HL-60/S4 (cell line): ENCODE measurements around the gene SPATA9.

Experiments
- in situ Hi-C: fragments of 300-500 bp; cut with MboI; formaldehyde crosslinking; loops from 2 replicates; pipeline ENCODE4 v1.14.3; 2022; ENCODE audit warnings: low sequenced_read_pairs

The SPATA9 gene

GRCh38 chr5:95623706-95624105 is 59.1 kb downstream of the SPATA9 start:
- in situ Hi-C loops = no loop called here

- in situ Hi-C loops = no loop called here
Measured at GRCh38 chr5:95621839-95622629, 60.8 kb downstream of the SPATA9 start.

GRCh38 chr5:95620870-95621838 is 61.6 kb downstream of the SPATA9 start:
- in situ Hi-C loops = no loop called here

GRCh38 chr5:95620030-95620869 is 62.5 kb downstream of the SPATA9 start, which contains the start of gene GPR150:
TSS of gene GPR150 (plus strand) at chr5:95620087. CDS start at chr5:95620276, 189 bp downstream.
- in situ Hi-C loops = no loop called here

- in situ Hi-C loops = no loop called here
Measured at GRCh38 chr5:95619514-95620029, 63.2 kb downstream of the SPATA9 start.

GRCh38 chr5:95619096-95619495 is 63.7 kb downstream of the SPATA9 start:
- in situ Hi-C loops = no loop called here

- in situ Hi-C loops = no loop called here
Measured at GRCh38 chr5:95617057-95617456, 65.7 kb downstream of the SPATA9 start.

GRCh38 chr5:95615164-95615467 is 67.7 kb downstream of the SPATA9 start:
- in situ Hi-C loops = no loop called here

- in situ Hi-C loops = no loop called here
Measured at GRCh38 chr5:95613514-95613913, 69.3 kb downstream of the SPATA9 start.

- in situ Hi-C loops = no loop called here
Measured at GRCh38 chr5:95611396-95611795, 71.4 kb downstream of the SPATA9 start.

- in situ Hi-C loops = no loop called here
Measured at GRCh38 chr5:95610546-95610945, 72.2 kb downstream of the SPATA9 start.

- in situ Hi-C loops = no loop called here
Measured at GRCh38 chr5:95609711-95610110, 73.1 kb downstream of the SPATA9 start.
